A673 (cell line): Measurements from ENCODE around the gene EXOSC7. TPM values are rescaled to one million over a fixed set of nuclear protein-coding genes. Genes with fewer than 3 reads are reported as not detected.

Source experiments
- BruUV-seq: library from RNA; stranded (reverse); fragments of 400-500 nt; replicated peaks from 2 replicates; lab custom pipeline; 2021; lab: Mats Ljungman, UMichigan
- CTCF ChIA-PET: fragments of 300-600 bp; sonication (Branson Sonifier 250); formaldehyde crosslinking; loops from one replicate; lab custom pipeline; 2022; ENCODE audit warnings: antibody characterized with exemption; lab: Charles Lee
- POLR2A ChIA-PET: fragments of 300-600 bp; sonication (Branson Sonifier 250); formaldehyde crosslinking; loops from one replicate; lab custom pipeline; 2022; ENCODE audit warnings: antibody characterized with exemption; ENCODE audit not compliant: low non-redundant PET; lab: Charles Lee
- DNase-seq: peaks from one replicate; pipeline ENCODE4 v3.0.0-alpha.2; 2015; ENCODE audit warnings: low spot score
- H3K27ac ChIP-seq: fragments of 200-600 bp; sonication (generic); 2 replicates; pipeline ENCODE4 v1.5.1; 2016; ENCODE audit warnings: mixed run types, low read depth, mild to moderate bottlenecking, mixed read lengths, antibody characterized with exemption, low read length; ENCODE audit not compliant: poor library complexity, severe bottlenecking
- H3K27me3 ChIP-seq: fragments of 200-600 bp; sonication (generic); replicated peaks from 2 replicates; pipeline ENCODE4 v1.6.1; 2017; ENCODE audit warnings: mixed run types, low read depth, mild to moderate bottlenecking, mixed read lengths, antibody characterized with exemption, low read length; ENCODE audit not compliant: insufficient read depth, poor library complexity
- H3K36me3 ChIP-seq: fragments of 200-600 bp; sonication (generic); 2 replicates; pipeline ENCODE4 v1.6.1; 2016; ENCODE audit warnings: mixed run types, mild to moderate bottlenecking, mixed read lengths, antibody characterized with exemption, low read length; ENCODE audit not compliant: insufficient read depth, poor library complexity, severe bottlenecking
- H3K4me1 ChIP-seq: fragments of 200-600 bp; sonication (generic); 2 replicates; pipeline ENCODE4 v1.6.1; 2017; ENCODE audit warnings: mixed run types, mild to moderate bottlenecking, mixed read lengths, antibody characterized with exemption, low read length; ENCODE audit not compliant: insufficient read depth, poor library complexity, severe bottlenecking
- H3K4me3 ChIP-seq: fragments of 200-600 bp; sonication (generic); 2 replicates; pipeline ENCODE4 v1.5.1; 2016; ENCODE audit warnings: low read depth, mixed run types, mild to moderate bottlenecking, mixed read lengths, low read length; ENCODE audit not compliant: poor library complexity, severe bottlenecking
- H3K9me3 ChIP-seq: fragments of 200-600 bp; sonication (generic); 2 replicates; pipeline ENCODE4 v1.6.1; 2016; ENCODE audit warnings: mixed run types, low read depth, mild to moderate bottlenecking, mixed read lengths, antibody characterized with exemption, low read length; ENCODE audit not compliant: poor library complexity, severe bottlenecking
- EZH2 ChIP-seq: fragments of 200-600 bp; sonication (generic); IDR thresholded peaks from 2 replicates; pipeline ENCODE4 v1.6.1; 2017; ENCODE audit warnings: borderline replicate concordance, low read depth, mild to moderate bottlenecking, mixed read lengths, antibody characterized with exemption, low read length; ENCODE audit not compliant: poor library complexity, severe bottlenecking
- intact Hi-C: fragments of 100-400 bp; cut with micrococcal nuclease; formaldehyde crosslinking; loops from one replicate; pipeline ENCODE4 v1.10.0; 2022; ENCODE audit not compliant: unreplicated experiment
- total RNA-seq: library from RNA; stranded (reverse); gene quantifications from 2 replicates; pipeline ENCODE4 v1.2.3, GENCODE V29; 2021
- TF ChIP-seq, protein P1 (sequence below): fragments of 300-800, 200-600 bp; sonication (generic); conservative IDR thresholded peaks from 2 replicates; pipeline ENCODE4 v1.5.1; 2017; ENCODE audit warnings: low read depth, mild to moderate bottlenecking, antibody characterized with exemption, low read length, moderate library complexity, mixed read lengths

The EXOSC7 gene
- total RNA-seq, 1 experiment from 2014 or later, result 47.4 TPM

DNA sequence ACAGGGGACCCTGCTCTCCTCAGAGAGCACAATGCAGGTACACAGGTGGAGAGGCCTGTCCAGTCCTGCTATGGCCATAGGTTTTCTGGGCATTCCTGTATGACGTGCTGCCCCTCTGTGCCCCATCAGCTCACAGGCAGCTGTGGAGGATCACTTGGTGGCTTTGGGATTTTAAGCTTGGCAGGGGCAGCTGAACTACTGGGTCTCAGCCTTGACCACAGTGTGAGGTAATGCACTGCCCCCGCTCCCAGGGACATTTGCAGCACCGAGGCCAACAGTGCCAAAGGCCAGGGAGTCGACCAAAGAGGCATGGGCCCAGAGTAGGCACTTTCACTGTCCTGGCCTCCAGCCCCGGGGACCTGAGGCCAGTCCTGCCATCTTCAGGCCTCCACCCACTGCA is 46.3 kb upstream of the EXOSC7 start:
- CTCF ChIA-PET, result no interaction called here
- Histone ChIP-seq H3K36me3 (peaks cover 42% of the 10 kb centered on the region), H3K4me1 (peaks cover 24% of the 10 kb centered on the region), H3K4me3 (no peak overlapping the region), H3K9me3 (no peaks in the 10 kb centered on the region), H3K27ac (no peak overlapping the region), H3K27me3 (no peaks in the 10 kb centered on the region)
- DNase-seq, result no peak
- intact Hi-C loops, result no loop called here
- no peak for TF ChIP-seq EZH2
- TF ChIP-seq, protein P1, sequence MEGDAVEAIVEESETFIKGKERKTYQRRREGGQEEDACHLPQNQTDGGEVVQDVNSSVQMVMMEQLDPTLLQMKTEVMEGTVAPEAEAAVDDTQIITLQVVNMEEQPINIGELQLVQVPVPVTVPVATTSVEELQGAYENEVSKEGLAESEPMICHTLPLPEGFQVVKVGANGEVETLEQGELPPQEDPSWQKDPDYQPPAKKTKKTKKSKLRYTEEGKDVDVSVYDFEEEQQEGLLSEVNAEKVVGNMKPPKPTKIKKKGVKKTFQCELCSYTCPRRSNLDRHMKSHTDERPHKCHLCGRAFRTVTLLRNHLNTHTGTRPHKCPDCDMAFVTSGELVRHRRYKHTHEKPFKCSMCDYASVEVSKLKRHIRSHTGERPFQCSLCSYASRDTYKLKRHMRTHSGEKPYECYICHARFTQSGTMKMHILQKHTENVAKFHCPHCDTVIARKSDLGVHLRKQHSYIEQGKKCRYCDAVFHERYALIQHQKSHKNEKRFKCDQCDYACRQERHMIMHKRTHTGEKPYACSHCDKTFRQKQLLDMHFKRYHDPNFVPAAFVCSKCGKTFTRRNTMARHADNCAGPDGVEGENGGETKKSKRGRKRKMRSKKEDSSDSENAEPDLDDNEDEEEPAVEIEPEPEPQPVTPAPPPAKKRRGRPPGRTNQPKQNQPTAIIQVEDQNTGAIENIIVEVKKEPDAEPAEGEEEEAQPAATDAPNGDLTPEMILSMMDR, result no peak
- BruUV-seq, result no TSS peak
- POLR2A ChIA-PET, result no interaction called here

DNA sequence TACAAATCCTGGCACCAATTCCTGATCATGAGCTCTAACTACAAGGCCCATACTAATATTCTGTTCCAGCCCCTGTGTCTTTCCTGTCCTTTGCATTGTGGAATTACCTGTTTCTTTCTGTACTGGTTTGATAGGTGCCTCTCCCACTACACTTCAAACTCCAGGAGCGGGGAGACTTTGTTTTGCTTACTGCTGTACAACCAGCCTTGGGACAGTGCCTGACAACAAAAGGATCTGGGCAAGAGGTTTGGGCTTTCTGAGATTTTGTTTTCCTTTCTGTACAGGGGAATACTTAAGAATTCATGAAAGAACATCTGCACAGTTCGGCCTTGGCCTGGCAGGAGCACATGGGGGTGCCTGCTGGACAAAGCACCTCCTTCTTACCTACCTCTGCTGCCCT is 45.1 kb upstream of the EXOSC7 start:
- no peaks in the 10 kb centered on the region for H3K27me3 ChIP-seq
- no peak for DNase-seq
- peaks cover 24% of the 10 kb centered on the region for H3K4me1 ChIP-seq
- no peak overlapping the region for H3K4me3 ChIP-seq
- peak overlapping the region; percentile 42 for H3K27ac ChIP-seq
- H3K36me3 ChIP-seq, result peaks cover 38% of the 10 kb centered on the region
- ChIA-PET POLR2A (no interaction called here), CTCF (no interaction called here)
- BruUV-seq, result no TSS peak
- TF ChIP-seq, protein P1, result no peak
- TF ChIP-seq EZH2, result no peak
- H3K9me3 ChIP-seq, result no peaks in the 10 kb centered on the region
- intact Hi-C loops, result no loop called here

DNA sequence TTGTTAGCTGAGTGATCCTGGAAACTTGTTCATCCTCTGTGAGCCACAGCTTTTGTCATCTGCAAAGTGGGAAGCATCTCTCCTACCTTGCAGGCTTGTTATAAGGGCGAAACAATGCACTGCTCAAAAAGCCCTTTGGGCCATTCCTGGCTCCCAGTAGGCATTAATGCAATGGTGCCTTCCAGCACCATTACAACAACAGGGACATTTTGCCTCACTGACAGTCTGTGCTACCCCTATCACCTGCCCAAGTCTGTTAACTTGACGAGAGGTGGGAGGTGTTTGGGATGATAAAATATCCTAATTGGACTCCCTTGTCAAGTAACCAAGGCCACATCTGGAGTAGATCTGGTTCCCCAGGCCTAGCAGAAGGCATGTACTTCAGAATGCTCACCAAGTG is 44.3 kb upstream of the EXOSC7 start:
- H3K27ac ChIP-seq, result peak overlapping the region; percentile 88
- ChIA-PET POLR2A (no interaction called here), CTCF (no interaction called here)
- intact Hi-C loops, result no loop called here
- H3K27me3 ChIP-seq, result no peaks in the 10 kb centered on the region
- no peak for DNase-seq
- no peak overlapping the region for H3K4me3 ChIP-seq
- H3K36me3 ChIP-seq, result peaks cover 37% of the 10 kb centered on the region
- H3K9me3 ChIP-seq, result no peaks in the 10 kb centered on the region
- TF ChIP-seq, protein P1, result no peak
- TF ChIP-seq EZH2, result no peak
- H3K4me1 ChIP-seq, result peaks cover 24% of the 10 kb centered on the region
- no TSS peak for BruUV-seq
